IPS-15b (cell line): ENCODE measurements around the gene SANBR.

ENCODE experiments used
- H3K27me3 ChIP-seq: one replicate; pipeline ENCODE4 v1.6.1; 2013; ENCODE audit warnings: low read length; ENCODE audit not compliant: control insufficient read depth, insufficient read depth
- H3K36me3 ChIP-seq: one replicate; pipeline ENCODE4 v1.6.1; 2013; ENCODE audit warnings: low read length; ENCODE audit not compliant: control insufficient read depth, insufficient read depth
- H3K4me1 ChIP-seq: one replicate; pipeline ENCODE4 v1.6.1; 2013; ENCODE audit warnings: mild to moderate bottlenecking, low read length; ENCODE audit not compliant: control insufficient read depth, insufficient read depth
- H3K4me3 ChIP-seq: one replicate; pipeline ENCODE4 v1.5.1; 2013; ENCODE audit warnings: low read depth, low read length
- H3K9ac ChIP-seq: one replicate; pipeline ENCODE4 v1.6.1; 2013; ENCODE audit warnings: low read depth, mild to moderate bottlenecking, low read length
- H3K9me3 ChIP-seq: one replicate; pipeline ENCODE4 v1.6.1; 2013; ENCODE audit warnings: mild to moderate bottlenecking, low read length; ENCODE audit not compliant: control insufficient read depth, insufficient read depth

Gene SANBR

GRCh38 chr2:61091485-61091884, 25.8 kb downstream of the SANBR start:
- H3K9ac ChIP-seq: no peak overlapping the region
- H3K36me3 ChIP-seq: no peaks in the 10 kb centered on the region
- H3K4me1 ChIP-seq: no peaks in the 10 kb centered on the region
- no peak overlapping the region for H3K4me3 ChIP-seq
- no peaks in the 10 kb centered on the region for H3K9me3 ChIP-seq
- H3K27me3 ChIP-seq: no peaks in the 10 kb centered on the region

GRCh38 chr2:61096438-61096837, 30.8 kb downstream of the SANBR start:
- H3K9me3 ChIP-seq: no peaks in the 10 kb centered on the region
- no peaks in the 10 kb centered on the region for H3K4me1 ChIP-seq
- H3K27me3 ChIP-seq: no peaks in the 10 kb centered on the region
- H3K4me3 ChIP-seq: no peak overlapping the region
- H3K36me3 ChIP-seq: no peaks in the 10 kb centered on the region
- H3K9ac ChIP-seq: no peak overlapping the region

- Histone ChIP-seq H3K36me3 (no peaks in the 10 kb centered on the region), H3K9me3 (no peaks in the 10 kb centered on the region), H3K4me1 (no peaks in the 10 kb centered on the region), H3K27me3 (no peaks in the 10 kb centered on the region), H3K4me3 (no peak overlapping the region), H3K9ac (no peak overlapping the region)
These were observed 35.1 kb downstream of the SANBR start for GRCh38 chr2:61100801-61101200.

- no peaks in the 10 kb centered on the region for H3K36me3 ChIP-seq
- no peaks in the 10 kb centered on the region for H3K4me1 ChIP-seq
- no peaks in the 10 kb centered on the region for H3K9me3 ChIP-seq
- H3K4me3 ChIP-seq: no peak overlapping the region
- no peak overlapping the region for H3K9ac ChIP-seq
- no peaks in the 10 kb centered on the region for H3K27me3 ChIP-seq
These were observed 43.6 kb downstream of the SANBR start for GRCh38 chr2:61109291-61109690.

GRCh38 chr2:61111708-61112107, 46.0 kb downstream of the SANBR start:
- no peaks in the 10 kb centered on the region for H3K4me1 ChIP-seq
- H3K4me3 ChIP-seq: no peak overlapping the region
- H3K9ac ChIP-seq: no peak overlapping the region
- no peaks in the 10 kb centered on the region for H3K9me3 ChIP-seq
- no peaks in the 10 kb centered on the region for H3K36me3 ChIP-seq
- no peaks in the 10 kb centered on the region for H3K27me3 ChIP-seq

GRCh38 chr2:61114147-61114546, 48.5 kb downstream of the SANBR start:
- Histone ChIP-seq H3K4me3 (no peak overlapping the region), H3K9me3 (no peaks in the 10 kb centered on the region), H3K4me1 (no peaks in the 10 kb centered on the region), H3K36me3 (no peaks in the 10 kb centered on the region), H3K9ac (no peak overlapping the region), H3K27me3 (no peaks in the 10 kb centered on the region)
